GM19455 (cell line): ENCODE results near the gene FRAS1.
"Not testable (repeated sequence)": the region's sequence is repeated elsewhere in the genome, so short reads cannot be mapped to it uniquely, and the experiment has no call there.

ENCODE experiments used
- ATAC-seq: cut with Tn5 transposase; IDR thresholded peaks from one replicate; pipeline ENCODE4 v1.9.1; 2021; ENCODE audit not compliant: unreplicated experiment

FRAS1 gene

DNA sequence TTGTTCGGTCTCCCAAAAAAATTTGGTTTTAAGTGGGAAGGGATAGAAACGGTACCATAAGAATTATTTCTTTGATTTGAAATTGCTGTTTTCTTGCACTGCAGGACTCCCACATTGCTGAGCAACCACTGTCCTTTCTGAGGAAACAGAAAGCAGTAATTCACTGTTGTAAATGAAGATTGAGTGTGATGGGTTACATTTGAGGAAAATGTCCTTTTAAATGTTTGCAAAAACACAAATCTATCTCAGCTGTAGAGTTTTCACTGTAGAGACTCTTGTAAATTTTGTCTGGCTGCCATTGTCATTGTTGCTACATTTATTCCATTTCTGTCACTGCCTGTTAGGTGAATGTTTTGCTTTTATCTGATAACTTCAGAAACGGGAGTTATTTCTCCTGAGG lies 105.2 kb downstream of the FRAS1 start:
- ATAC-seq: no peak

DNA sequence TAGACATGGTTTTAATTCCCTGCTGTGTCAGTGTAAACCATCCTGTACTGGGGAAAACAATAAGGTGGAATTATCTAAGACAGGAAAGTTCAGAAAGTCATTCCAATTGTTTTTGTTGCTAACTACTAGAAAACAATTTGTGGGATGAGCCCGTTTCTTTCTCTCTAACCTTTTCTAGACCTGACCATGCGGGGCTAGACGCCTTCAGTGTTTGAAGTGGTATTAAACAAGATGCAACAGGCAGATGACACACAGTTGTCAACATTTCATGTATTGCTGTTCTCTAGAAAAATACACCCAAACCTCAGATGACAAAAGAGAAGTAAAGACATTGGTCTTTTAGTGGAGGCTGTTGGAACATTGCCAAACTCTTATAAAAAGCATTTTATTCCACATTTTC lies 105.7 kb downstream of the FRAS1 start:
- no peak for ATAC-seq

DNA sequence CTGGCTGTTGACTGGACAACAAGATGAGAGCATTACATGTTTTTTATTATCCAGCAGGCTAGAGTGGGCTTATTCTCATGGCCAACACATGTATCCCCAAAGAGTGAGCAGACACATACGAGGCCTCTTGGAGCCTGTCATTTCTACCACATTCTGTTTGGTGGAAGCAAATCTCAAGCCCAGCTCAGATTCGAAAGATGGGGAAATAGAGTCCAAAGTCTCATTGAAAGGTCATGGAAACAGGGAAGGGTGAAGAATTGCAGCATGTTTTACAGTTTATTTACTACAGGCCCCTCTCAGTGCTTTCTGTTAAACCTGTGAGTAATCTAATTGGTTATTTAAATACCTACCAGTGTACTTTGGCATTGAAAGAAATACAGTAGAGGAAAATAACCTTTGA lies 108.6 kb downstream of the FRAS1 start:
- ATAC-seq: no peak

DNA sequence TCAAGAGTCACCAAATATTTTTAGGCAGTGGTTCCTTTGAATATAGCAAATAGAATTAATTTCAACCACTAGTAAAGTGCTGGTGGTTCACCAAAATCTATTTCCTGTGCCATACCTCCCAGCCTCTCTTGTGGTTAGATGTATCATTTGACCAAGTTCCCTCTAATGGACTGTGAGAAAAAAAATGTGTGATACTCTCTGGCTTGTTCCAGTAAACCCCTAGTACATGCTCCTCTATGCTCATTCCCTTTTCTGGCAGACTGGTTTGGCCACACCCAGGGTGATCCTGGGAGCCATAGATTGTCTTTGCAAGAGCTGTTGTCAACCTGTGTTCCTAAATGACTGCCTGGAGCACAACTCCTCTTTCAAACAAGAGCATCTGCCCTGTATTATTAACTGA lies 109.5 kb downstream of the FRAS1 start:
- ATAC-seq: no peak

DNA sequence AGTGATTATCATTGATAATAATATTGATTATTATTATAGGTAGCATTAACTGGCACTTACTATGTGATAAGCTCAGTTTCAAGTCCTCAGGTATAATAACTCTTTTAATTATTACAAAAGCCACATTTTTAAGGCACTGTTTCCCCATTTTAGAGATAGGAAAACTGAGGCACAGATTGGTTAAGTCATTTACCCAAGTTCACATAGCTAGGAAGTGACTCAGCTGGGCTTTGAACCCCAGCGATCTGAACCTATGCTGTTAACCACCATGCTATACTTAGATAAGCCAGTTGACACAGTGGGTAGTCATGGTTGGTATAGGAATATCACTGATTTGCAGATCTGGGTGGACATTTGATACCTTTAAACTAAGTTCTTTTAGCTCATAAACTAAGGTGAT lies 110.4 kb downstream of the FRAS1 start:
- no peak for ATAC-seq

DNA sequence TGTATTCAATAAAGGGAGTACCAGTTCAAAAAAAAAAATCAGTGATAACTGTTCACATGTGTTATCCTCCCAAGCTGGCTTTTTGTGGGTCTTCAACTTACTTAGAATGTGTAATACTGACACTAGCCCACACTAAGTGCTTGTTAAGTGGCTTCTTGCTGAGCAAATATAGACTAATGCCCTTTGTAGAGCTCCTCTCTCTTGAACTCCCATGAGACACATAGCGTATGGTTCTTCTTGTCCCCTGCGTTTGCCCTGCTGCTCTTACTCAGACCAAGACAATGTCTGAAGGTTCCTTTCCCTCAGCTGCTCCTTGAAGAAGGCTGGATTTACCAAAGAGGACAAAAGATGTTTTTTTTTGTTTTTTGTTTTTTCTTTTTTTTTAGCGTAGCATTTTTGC lies 110.9 kb downstream of the FRAS1 start:
- ATAC-seq: no peak

DNA sequence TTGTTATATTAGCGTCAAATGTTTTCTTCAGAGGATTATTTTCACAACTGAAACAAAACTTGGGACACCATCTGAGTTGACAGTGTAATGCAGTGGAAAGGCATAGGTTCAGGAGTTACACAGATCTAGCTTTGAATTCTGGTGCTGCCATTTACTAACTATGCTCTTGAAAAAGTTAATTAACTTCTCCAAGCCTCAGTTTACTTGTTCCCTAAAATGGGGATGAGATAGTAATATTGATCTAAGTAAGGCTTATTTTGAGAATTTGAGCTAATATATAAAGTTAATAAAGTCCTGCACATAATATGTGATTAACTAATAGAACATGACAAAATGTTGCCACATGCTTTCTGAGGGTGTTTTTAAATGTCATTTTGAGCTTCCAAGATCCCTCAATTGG lies 112.6 kb downstream of the FRAS1 start:
- ATAC-seq: no peak

DNA sequence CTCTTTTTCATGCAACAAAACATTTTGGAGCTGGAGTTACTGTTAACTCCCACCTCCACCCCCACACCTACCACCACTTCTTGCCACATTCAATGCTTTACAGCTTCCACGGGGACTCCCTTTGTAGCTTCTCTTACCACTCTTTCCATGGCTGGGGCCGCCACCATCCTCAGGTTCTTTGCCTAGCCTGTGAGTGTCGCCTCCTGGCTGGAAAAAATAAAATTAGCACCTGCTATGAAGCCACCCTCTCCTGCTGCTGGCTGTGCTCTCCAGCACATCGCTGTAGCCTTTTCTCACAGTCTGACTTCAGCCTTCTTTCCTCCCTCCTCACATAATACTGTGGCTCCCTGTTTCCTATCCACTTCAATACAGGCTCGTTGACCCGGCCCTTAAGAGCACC lies 114.4 kb downstream of the FRAS1 start:
- no peak for ATAC-seq

DNA sequence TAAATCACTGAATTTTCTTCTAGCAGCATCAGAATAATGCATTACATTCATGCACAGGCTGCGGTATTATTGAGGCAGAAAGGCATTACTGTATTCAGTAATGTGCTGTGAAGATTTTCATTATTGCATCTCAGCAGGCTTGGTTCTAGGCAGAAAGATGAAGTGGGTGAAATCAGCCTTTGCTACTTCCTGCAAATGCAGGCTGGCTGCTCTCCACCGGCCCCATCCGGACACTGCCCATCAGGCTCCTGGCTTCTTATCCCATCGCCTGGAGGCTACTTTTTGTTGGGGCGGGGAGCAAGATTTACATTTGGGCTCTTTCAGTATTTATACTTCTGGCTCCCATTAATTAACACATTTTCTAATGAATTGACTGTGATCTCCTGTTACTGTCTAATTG lies 117.8 kb downstream of the FRAS1 start:
- ATAC-seq: no peak

DNA sequence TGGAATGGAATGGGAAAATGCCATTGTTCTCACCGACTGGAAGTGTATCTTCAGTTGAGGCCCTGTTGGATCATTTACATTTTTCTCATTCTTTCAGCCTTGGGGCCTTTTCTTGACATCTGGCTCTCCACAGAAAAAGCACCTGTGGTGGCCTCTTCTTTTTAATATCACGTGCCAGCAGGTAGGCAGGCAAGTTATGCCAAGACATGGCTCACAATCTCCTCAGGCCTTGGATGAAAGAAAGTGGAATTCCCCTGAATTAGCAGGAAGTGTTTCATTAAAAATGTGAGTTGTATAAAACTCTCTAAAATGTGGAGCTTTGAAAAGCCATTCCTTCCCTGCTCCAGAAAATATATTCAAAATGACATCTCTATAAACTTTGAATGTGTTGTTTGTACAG lies 122.1 kb downstream of the FRAS1 start:
- no peak for ATAC-seq

DNA sequence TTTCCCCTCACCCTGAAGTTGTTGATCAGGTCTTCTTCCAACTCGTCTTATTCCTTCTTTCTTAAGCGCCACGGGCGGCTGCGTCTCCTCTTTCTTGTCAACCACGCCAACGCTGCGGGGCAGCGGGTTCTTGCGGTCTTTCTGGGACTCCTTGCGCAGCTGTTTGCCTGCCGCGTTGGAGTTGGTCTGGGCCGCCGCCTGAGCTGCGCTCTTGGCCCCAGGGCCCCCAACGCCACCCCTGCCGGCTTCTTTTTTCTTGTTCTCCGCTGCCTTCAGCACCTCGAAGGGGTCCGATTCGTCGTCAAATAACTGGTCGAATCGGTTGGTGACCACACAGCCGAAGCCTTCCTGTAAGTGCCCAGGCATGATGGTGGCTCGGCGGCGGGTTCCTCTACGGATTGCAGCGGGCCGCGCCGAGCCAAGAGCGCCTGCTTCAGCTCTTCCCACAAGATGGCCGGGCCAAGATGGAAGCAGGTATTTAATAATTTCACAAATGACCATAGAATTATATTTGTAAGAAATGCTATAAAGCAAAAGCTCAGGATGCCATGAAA lies 124.6 kb downstream of the FRAS1 start:
- ATAC-seq: not testable (repeated sequence)

DNA sequence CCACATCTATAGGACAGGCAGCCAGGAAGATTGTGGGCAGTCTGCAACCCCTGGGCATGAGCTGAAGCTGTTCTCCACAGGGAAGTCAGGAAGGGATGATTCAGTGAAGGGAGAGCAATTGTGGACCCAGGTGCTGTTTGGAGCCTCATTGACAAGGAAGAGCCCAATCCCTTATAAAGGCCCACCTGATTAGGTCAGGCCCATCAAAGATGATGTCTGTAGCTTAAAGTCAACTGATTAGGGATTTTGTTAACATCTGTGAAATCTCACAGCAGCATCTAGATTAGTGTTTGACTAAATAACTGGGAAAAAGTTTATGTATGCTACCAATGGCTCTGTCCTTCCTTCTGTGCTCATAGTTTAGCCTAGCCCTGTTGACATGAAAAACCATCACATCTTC lies 127.5 kb downstream of the FRAS1 start:
- ATAC-seq: no peak

DNA sequence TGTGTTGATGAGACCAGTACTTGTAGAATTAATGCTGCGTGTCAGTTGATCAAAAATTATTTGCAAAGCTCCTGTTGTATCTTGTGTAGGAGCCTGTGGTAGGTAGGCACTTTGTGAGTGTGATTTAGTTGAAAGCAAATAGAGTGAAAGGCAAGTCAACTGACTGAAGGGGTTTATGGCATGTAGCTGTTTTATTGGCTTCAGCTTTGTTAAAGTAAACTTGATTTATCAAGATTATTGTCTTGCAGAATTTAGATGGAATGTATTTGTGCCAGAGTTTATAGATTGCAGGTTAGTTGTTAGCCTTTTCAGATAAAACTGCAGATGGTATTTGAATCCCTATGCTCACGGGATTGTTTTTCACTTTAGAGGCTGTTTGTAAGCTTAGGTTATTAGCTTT lies 128.0 kb downstream of the FRAS1 start:
- no peak for ATAC-seq

DNA sequence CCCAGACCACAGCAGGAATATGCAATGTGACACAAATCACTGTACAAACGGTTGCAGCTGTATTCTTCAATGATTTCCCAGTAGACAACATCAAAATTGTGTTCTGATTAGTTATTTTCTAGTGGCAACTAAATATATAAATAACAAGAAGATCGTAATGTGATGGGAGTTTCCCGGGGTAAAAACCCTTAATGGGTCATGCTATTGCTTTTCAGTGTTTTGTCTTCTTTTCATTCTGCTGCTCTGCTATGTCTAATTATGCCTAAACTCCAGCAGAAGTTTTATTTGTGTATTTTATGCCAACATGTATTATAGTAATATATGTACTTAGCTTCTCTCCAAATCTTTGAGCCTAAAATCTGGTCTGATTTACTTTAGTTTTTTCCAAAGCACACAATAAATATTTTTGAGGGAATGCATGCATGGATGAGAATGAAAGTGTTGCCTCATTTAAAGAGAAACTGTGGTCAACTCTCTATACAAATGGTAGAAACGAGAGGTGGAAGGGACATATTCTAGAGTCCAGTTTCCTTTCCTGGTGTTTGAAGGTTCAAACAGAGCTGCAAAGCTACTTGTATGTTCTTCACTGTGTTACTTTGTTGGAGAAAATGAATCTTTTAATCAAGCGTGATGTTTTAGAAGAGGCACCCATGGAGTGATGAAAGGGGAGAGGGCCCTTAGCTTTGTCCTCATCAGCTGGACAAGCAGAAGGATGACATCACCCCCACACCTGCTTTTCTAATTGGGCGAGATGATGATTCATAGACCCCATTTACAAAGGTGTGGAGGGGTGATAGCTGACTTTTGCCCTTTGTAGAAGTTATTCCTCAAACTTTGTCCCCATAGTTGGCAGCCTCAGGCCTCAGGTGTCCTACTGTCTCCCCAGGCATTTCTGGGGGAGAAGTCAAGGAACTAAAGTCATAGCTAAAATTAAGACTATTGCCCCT lies 129.7 kb downstream of the FRAS1 start:
- ATAC-seq: no peak

DNA sequence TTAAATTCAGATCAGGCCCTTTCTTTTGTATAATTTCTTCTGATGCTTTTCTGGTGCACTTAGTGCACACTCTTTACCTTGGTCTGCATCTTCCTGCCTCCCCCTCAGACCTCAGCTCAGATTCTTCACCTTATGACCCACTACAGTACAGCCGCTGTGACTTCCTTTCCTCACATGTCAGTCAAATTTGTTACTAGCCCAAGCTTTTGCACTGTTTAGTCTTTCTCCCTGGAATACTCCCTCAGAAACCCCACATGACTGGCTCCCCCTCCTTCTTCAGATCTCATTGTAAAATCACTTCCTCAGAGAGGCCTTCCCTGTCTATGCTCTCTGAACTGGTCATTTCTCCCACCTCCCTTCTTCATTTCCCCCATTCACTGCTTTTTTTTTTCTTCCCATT lies 132.9 kb downstream of the FRAS1 start:
- no peak for ATAC-seq

DNA sequence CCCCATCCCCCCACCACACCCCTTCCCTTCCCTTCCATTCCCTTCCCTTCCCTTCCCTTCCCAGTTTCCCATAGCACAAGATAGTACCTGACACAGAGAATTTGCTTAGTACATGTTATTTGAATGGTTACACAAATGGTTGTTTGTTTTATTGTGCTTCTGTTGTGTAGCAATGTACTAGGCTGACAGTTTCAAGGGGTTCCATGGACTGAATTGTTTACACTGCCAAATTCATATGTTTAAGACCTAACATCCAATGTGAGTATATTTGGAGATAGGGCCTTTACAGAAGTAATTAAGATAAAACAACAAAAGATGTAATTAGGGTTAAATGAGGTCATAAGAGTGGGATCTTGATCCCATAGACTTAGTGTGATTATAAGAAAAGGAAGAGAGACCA lies 133.5 kb downstream of the FRAS1 start:
- no peak for ATAC-seq

DNA sequence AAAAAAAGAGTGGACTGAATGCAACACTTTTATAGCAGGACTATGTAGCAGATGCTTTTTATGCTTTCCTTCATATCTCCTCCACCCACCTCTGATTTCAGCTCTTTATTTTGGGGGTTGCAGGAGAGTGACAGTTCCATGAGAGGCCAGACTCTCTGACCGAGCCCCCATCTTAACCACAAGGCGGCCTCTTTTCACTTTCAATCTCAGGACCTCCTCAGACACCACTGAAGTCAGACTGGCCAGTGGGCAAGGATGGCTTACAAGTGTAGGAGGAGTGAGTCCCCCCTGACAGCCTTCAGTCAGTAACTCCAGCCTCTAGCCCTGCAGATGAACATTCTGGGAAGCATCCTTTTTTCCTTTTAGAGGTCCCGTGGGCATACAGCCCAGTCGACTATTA lies 140.8 kb downstream of the FRAS1 start:
- ATAC-seq: no peak

DNA sequence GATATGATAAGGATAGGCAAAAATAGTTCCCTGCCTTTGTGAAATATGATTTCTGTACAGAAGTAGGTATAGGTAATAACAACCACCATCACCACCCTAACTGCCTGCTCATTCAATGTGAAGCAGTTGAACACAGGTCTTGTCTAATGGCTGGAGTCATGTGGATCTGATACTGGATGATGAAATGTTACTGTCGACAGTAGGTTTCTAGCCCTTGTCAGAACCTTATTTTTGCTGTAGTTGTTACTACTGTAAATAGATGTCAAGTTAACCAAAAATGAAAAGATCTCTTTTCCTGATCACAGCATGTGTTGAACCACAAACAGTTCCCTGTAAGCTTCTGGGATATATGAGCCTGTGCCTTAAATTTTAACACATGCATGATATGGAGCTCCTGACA lies 142.9 kb downstream of the FRAS1 start:
- ATAC-seq: no peak

DNA sequence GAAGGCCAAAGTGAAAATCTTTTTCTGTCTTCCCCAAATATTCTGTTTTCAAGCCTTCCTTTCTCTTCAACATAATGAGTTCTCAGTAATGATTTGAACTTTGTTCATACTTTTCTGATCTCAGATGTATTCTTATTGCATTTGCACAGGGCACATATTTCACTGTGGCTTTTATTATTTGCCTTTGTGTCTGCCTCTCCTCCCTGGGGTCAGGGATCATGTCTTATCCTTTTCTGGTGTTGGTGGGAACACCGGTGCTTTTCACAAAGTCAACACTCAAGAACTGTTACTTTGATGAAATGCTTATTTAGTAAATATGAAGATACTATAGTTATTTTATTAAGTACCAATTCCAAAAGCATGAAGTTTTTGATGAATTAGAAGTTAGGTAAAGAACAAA lies 143.8 kb downstream of the FRAS1 start:
- ATAC-seq: no peak

DNA sequence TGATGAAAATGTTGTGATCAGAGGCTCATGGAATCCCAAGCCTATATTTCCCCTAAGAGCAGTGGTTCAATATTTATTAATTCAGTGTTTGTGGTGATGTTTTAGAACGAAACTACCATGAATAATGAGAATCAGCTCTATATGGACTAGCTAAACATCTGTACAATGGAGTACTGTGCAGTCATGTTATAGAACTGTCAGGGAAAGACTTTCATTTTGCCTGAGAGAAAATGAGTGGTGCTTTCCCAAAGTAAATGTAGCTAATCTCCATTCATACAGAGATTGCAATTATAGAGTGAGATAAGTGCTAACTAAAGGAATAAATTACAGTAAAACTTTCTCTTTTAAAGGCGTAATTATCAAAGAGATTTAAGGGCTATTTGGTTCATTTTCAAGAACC lies 147.1 kb downstream of the FRAS1 start:
- ATAC-seq: no peak

DNA sequence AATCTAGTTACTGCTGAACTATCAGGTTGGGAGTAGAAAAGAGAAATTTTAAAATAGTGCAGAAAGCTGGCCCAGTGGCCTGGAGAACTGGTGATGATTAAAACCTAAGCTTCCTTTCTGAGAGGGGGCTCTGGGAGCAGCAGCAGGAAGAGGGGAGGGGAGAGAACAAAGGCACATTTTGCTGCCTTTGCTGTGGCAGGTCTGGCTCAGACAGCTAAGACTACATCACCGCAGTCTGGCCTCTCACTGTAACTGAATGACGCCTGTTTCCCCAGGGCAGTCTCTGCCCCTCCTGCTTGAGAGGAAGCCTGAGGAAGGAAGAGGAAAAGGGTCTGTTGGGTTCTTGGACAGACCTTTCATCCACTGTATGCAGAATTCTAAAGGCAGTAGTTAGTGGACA lies 148.5 kb downstream of the FRAS1 start:
- ATAC-seq: no peak

DNA sequence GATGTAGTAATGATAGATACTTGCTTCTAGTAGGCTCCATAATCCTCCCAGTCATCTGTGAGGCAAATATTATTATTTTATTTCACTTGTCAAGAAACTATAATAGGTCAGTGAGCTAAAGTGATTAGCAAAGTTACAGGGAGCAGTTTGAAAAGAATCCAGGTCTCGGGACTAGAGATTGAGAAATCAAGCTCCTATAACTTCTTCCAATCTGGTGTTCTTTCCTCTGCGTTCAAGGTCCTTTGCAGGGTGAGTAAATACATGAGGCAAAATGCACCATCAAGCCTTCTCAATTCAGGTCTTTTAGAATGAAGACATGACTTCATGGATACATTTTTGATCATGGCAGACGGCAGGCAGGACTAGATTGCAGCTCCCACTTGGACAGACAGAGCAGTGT lies 150.4 kb downstream of the FRAS1 start:
- no peak for ATAC-seq

DNA sequence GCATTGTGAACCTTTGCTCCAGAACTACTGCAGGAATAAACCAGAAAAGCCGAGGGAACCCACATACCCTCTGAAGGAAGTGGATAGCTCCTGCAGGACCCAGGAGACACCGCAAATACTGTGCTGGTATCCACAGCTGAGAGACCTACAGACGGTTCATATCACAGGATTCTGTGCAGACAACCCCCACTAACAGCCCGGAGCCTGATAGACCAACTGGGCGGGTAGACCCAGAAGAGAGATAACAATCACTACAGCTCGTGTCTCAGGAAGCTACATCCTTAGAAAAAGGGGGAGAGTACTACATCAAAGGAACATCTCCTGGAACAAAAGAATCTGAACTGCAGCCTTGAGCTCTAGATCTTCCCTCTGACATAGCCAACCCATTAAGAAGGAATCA lies 150.8 kb downstream of the FRAS1 start:
- no peak for ATAC-seq
